Activated naive CD4-positive, alpha-beta T cell treated with anti-CD3 and anti-CD28 coated beads, Interleukin-2, amount 50 U/mL, for 16 hours (primary cell): ENCODE measurements around the gene PCDH15.

ENCODE experiments used
- DNase-seq: peaks from one replicate; pipeline ENCODE4 v3.0.0-alpha.2; 2020

PCDH15 gene

GRCh38 chr10:54800741-54801421 lies at the start of gene PCDH15:
Gene PCDH15, minus strand, starts transcription at chr10:54801231. Its CDS starts 136,969 bp downstream, at chr10:54664262.
- no peak for DNase-seq

- no peak for DNase-seq
Observed at GRCh38 chr10:54843932-54844331, 42.9 kb upstream of the PCDH15 start.

DNA sequence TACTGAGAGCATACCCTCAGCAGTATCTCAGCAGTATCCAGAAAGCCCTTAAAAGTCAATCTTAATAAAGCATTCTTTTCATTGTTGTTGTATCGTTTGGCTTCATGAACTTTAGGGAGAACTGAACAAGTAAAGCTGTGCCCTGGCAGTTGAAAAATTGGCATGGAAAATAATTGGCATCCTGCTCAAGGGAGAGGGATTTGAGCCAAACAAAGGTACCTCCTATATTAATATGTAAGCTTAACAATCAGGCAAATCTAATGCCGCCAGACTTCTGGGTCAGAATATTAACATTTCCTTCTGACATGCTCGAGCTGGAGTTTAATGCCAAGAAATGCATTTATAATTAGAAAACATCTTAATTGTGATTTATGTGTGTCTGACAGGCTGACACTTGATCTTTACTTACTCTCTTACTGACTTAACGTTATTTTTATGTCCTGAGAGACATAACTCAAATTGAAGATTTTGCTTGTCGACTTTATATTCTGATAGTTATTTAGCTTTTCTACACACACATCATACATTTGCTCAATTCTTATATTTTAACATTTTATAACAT lies 42.1 kb upstream of the PCDH15 start:
- DNase-seq: no peak

DNA sequence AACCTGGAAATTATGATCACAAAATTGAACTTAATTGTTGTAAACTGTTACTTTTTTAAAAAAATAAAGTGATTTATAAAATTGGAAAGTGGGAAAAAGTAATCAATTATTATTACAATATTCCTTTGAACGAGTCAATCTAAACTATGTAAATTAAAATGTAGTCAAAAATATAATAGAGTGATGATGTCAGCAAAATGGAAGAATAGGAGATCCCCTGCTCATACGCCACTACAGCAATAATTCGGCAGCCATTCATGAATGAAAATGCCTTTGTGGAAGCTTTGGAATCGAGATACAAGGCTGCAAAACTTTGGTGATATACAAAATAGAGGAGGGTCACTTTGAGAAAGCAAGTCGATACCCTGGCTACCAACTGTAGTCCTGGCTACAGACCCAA lies 36.4 kb upstream of the PCDH15 start:
- no peak for DNase-seq

DNA sequence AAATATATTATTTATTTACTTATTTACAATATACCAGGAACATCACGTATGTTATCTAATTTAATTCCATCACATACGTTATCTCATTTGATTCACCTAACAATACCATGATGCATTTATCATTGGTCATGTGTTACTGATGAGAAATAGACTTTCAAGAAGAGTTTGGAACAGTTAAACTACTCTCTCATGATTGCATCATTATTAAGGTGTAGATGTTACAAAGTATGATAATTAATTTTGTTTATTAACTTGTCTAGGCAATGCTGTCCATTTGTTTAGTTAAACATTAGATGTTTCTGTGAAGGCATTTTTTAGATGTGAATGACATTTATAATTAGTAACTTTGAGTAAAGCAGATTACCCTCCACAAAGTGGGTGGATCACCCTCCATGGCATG lies 32.0 kb upstream of the PCDH15 start:
- no peak for DNase-seq

DNA sequence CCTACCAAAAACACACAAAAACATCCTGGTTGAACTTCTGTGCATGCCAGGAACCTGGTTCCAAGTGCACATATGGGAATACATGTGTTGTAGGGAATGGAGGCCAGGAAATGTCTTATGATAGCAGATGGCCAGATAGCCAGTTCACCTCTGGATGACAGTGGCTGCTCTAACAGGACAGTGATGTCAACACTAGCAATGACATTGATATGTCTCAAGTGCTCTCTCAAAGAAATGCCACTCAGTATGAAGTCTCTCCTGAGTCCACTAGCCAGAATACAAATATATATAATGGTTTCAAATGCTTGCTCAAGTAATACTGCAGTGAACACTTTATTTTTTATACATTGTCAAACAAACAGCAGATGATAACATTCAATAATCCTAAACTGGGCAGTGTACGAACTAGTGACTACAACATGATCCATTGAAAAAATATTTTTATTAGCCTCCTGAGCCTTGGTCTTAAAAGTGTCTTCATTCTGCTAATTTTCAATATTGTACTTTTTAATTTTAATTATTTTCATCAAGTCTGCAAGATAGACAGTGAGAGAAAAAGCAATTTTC lies 26.0 kb upstream of the PCDH15 start:
- DNase-seq: no peak

DNA sequence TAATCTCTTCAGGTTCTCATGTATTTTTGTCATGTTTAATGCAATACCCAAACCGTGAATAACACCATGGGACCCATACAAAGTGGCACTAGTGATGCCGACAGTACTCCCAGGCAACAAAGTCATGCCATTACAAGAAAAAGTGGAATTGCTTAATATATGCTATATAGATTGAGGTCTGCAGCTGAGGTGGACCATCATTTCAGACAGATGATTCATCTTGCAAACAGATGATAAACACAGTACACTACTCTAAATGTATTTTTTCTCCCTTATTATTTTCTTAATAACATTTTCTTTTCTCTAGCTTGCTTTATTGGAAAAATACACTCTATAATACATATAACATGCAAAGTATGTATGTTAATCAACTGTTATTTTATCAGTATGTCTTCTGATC lies 14.6 kb upstream of the PCDH15 start:
- DNase-seq: no peak

- DNase-seq: no peak
Observed at GRCh38 chr10:54808186-54808935, 7.3 kb upstream of the PCDH15 start.

DNA sequence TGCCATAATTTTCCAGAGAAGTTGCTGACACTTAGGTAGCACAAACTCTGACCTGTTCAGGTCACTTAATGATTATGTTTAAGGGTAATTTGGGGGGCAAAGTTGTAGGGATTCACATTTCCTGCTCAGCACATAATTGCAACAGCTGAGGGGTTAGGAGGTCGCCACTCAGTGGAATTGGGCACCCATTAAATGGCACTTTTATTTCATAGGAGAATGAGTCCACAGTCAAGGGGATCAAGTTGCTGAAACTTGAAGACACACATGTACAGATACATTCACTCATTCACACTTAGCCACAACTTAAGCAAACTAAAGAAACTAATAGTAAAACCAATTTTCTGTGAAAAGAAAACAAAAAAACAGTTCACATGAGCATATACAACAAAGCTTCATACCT lies 1.5 kb downstream of the PCDH15 start:
- DNase-seq: no peak

GRCh38 chr10:54797636-54798321 lies 3.3 kb downstream of the PCDH15 start:
- no peak for DNase-seq

GRCh38 chr10:54796881-54797280 lies 4.2 kb downstream of the PCDH15 start:
- no peak for DNase-seq

DNA sequence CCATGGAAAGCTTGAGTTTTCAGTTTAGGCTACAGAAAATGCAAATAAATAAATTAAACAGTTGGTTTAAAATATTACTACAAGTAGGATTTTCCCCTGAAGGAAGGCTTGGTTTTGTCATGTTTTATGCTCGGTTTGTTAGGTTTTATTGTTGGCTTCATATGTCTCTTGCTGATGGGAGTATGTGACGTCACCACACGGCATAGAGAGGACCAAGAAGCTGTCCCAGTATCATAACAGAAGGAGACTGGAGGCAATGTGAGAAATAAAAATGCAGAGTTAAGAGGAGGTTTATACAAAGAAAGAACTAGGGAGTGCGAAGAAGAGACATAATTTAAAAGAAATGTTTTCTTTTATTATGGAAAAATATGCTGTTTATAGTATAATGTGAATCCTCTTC lies 24.4 kb downstream of the PCDH15 start:
- DNase-seq: no peak

DNA sequence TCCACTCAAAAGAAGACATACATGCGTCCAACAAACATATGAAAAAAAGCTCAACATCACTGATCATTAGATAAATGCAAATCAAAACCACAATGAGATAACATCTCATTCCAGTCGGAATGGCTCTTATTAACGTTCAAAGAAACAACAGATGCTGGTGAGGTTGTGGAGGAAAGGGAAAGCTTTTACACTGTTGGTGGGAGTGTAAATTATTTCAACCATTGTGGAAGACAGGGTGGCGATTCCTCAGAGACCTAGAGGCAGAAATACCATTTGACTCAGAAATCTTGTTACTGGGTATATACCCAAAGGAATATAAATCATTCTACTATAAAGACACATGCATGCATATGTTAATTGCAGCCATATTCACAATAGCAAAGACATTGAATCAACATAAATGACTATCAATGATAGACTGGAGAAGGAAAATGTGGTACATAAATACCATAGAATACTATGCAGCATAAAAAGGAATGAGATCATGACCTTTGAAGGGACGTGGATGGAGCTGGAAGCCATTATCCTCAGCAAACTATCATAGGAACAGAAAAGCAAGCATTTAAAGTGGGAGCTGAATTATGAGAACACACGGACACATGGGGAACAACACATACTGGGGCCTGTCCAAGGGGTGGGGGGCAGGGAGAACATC lies 28.4 kb downstream of the PCDH15 start:
- DNase-seq: no peak

GRCh38 chr10:54769051-54769450 lies 32.0 kb downstream of the PCDH15 start:
- no peak for DNase-seq

DNA sequence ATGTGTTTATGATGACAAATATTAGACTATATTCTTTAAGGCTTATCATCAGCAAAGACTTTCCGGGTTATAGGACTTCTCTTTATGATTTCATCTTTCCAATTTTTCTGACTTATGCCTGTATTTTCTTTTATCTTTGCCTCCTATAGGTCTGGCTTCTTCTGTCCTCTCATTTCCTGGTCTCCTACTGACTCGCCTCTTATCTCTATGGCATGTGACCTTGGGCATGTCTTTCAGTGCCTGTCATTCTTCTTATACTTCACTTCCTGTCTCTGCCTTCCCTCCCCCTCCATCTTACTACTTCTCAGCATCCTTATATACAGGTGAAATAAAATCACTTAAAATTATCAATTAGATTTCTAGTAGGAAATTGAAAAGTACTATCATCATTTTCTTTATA lies 42.2 kb downstream of the PCDH15 start:
- no peak for DNase-seq

DNA sequence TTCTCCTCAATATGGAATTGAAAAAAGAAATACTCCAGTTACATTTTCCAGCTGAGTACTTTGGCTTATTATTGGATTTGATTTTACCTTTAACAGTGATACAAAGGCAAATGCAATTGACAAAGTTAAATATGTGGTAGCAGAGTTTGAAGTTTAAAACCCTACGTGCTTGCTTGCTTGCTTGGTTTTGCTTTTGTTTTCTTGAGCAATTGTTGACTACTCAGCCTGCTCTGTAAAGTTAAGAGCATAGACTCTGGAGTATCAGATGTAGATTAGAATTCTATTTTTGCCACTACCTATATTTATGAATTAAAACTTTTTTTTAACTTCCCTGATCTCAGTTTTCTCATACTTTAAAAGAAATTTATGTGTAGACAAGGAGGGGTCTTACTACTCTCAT lies 51.4 kb downstream of the PCDH15 start:
- no peak for DNase-seq

DNA sequence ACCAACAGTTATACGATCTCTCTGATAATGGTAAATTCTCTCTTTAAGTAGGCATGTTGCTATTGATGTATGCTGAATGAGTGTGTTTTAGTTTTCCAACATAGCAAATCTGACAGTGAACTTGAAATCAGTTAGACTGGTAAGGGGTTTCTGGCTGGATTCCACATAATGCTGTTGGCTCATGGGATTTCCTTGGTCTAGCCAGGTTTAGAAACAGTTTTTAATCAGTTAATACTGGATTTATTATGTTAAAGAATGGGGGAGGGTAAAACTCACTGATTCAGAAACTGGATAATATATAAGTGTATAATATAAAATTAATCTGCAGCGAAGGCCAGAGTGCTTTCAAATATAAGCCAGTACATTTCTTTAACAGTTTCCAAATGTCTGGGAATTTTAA lies 55.6 kb downstream of the PCDH15 start:
- no peak for DNase-seq

DNA sequence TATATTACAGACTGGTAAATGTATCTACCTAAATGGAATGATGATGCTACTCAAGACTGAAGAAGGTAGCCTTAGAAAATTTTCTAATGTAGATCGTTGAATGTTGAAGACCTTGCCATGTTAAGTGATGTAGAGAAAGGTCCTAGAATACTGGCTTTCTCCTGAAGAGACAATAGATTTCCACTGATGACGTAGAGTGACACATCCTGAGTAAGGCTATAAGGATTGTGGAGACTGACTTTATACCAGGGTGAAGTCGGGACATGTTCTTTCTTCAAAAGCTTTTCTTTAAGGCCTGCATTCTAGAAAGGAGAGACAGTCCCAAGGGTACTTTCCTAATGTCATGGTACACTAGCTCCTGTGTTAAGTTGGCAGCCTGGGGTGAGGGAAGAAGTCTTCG lies 58.6 kb downstream of the PCDH15 start:
- no peak for DNase-seq

GRCh38 chr10:54728511-54728910 lies 72.5 kb downstream of the PCDH15 start:
- DNase-seq: no peak

DNA sequence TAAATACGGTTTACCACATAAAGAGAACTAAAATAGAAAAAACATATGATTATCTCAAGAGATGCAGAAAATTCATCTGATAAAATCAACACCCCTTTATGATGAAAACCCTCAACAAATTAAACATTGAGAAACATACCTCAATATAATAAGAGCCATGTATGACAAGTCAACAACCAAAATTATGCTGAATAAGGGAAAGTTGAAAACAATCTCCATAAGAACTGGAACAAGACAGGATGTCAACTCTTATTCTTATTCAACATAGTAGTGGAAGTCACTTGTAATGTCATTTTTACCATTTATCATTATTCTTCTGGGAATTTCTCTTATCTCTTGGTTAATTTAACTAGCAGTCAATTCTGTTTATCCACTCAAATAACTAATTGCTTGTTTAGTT lies 79.0 kb downstream of the PCDH15 start:
- DNase-seq: no peak

GRCh38 chr10:54710918-54711317 lies 90.1 kb downstream of the PCDH15 start:
- no peak for DNase-seq

- DNase-seq: no peak
Observed at GRCh38 chr10:54708591-54708990, 92.4 kb downstream of the PCDH15 start.

DNA sequence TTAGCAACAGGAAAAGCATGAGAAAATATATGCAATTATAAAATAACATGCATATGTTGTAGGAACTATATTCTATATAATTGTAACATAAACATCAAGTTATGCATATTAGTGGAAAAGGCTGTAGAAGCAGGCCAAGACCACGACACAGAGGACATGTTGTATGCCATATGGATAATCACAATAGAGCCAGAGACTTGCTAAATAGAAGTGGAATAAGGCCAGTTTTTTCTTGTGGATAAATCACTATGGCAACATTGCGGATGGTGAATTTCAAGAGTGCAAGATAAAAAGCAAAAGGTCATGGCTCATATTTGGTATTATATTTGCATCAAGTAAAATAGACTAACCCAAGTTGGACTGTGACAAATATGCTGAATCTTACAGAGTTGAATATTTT lies 93.0 kb downstream of the PCDH15 start:
- no peak for DNase-seq
